ENCODE measurements around the gene SGTB. TPM values are rescaled to one million over a fixed set of nuclear protein-coding genes. Genes with fewer than 3 reads are reported as not detected.

SGTB gene
- total RNA-seq, 1 donor from 2014 or later: 6.4 TPM

- no peak for DNase-seq (ENCODE audit: extremely low spot score in 2 of 2)
- Histone ChIP-seq H3K4me1 (no peaks in the 10 kb centered on the region), H3K27me3 (no peaks in the 10 kb centered on the region), H3K4me3 (no peak overlapping the region), H3K9me3 (no peaks in the 10 kb centered on the region), H3K27ac (no peak overlapping the region), H3K36me3 (peaks cover 0 to 19% of the 10 kb centered on the region in 2 donors)
- intact Hi-C loops (cut with DNase I): no loop called here
- no peak for TF ChIP-seq POLR2AphosphoS5 (IDR thresholded peaks at IDR 0.05; ENCODE audit: insufficient read depth in 1 of 2, low read depth in 1 of 2)
- TF ChIP-seq CTCF (IDR thresholded peaks at IDR 0.05): no peak
Observed at GRCh38 chr5:65708145-65708544, 13.8 kb downstream of the SGTB start.

- Histone ChIP-seq H3K9me3 (no peaks in the 10 kb centered on the region), H3K4me1 (no peaks in the 10 kb centered on the region), H3K36me3 (peaks cover 0 to 20% of the 10 kb centered on the region in 2 donors), H3K27me3 (no peaks in the 10 kb centered on the region), H3K27ac (no peak overlapping the region), H3K4me3 (no peak overlapping the region)
- no peak for DNase-seq (ENCODE audit: extremely low spot score in 2 of 2)
- intact Hi-C loops (cut with DNase I): no loop called here
- TF ChIP-seq POLR2A (IDR thresholded peaks at IDR 0.05): no peak
- TF ChIP-seq CTCF (IDR thresholded peaks at IDR 0.05): no peak
- no peak for TF ChIP-seq POLR2AphosphoS5 (IDR thresholded peaks at IDR 0.05; ENCODE audit: insufficient read depth in 1 of 2, low read depth in 1 of 2)
Observed at GRCh38 chr5:65707663-65708062, 14.2 kb downstream of the SGTB start.

GRCh38 chr5:65704621-65705239 is 17.2 kb downstream of the SGTB start:
- Histone ChIP-seq H3K27me3 (no peaks in the 10 kb centered on the region), H3K4me1 (no peaks in the 10 kb centered on the region), H3K27ac (no peak overlapping the region), H3K9me3 (no peaks in the 10 kb centered on the region), H3K4me3 (no peak overlapping the region), H3K36me3 (peaks cover 0 to 13% of the 10 kb centered on the region in 2 donors)
- TF ChIP-seq POLR2A (IDR thresholded peaks at IDR 0.05) (no peak), POLR2AphosphoS5 (IDR thresholded peaks at IDR 0.05; ENCODE audit: insufficient read depth in 1 of 2, low read depth in 1 of 2) (no peak), CTCF (IDR thresholded peaks at IDR 0.05) (no peak)
- intact Hi-C loops (cut with DNase I): no loop called here
- no peak for DNase-seq (ENCODE audit: extremely low spot score in 2 of 2)

- TF ChIP-seq POLR2AphosphoS5 (IDR thresholded peaks at IDR 0.05; ENCODE audit: insufficient read depth in 1 of 2, low read depth in 1 of 2) (no peak), POLR2A (IDR thresholded peaks at IDR 0.05) (no peak), CTCF (IDR thresholded peaks at IDR 0.05) (no peak)
- no peak for DNase-seq (ENCODE audit: extremely low spot score in 2 of 2)
- Histone ChIP-seq H3K9me3 (no peaks in the 10 kb centered on the region), H3K4me3 (no peak overlapping the region), H3K4me1 (no peaks in the 10 kb centered on the region), H3K27ac (no peak overlapping the region), H3K27me3 (no peaks in the 10 kb centered on the region), H3K36me3 (peaks cover 0 to 13% of the 10 kb centered on the region in 2 donors)
- intact Hi-C loops (cut with DNase I): no loop called here
Observed at GRCh38 chr5:65702036-65702435, 19.9 kb downstream of the SGTB start.

GRCh38 chr5:65699338-65699737 is 22.6 kb downstream of the SGTB start:
- Histone ChIP-seq H3K4me1 (no peaks in the 10 kb centered on the region), H3K36me3 (peaks cover 0 to 13% of the 10 kb centered on the region in 2 donors), H3K27me3 (no peaks in the 10 kb centered on the region), H3K4me3 (no peak overlapping the region), H3K9me3 (no peaks in the 10 kb centered on the region), H3K27ac (no peak overlapping the region)
- TF ChIP-seq POLR2AphosphoS5 (IDR thresholded peaks at IDR 0.05; ENCODE audit: insufficient read depth in 1 of 2, low read depth in 1 of 2) (no peak), POLR2A (IDR thresholded peaks at IDR 0.05) (no peak), CTCF (IDR thresholded peaks at IDR 0.05) (no peak)
- intact Hi-C loops (cut with DNase I): no loop called here
- no peak for DNase-seq (ENCODE audit: extremely low spot score in 2 of 2)
